HuH-7.5 (cell line): Measurements from ENCODE around the gene IDH3G.

Source experiments
- DNase-seq: peaks from one replicate; pipeline ENCODE4 v3.0.0; 2011; ENCODE audit warnings: low spot score

IDH3G gene

DNA sequence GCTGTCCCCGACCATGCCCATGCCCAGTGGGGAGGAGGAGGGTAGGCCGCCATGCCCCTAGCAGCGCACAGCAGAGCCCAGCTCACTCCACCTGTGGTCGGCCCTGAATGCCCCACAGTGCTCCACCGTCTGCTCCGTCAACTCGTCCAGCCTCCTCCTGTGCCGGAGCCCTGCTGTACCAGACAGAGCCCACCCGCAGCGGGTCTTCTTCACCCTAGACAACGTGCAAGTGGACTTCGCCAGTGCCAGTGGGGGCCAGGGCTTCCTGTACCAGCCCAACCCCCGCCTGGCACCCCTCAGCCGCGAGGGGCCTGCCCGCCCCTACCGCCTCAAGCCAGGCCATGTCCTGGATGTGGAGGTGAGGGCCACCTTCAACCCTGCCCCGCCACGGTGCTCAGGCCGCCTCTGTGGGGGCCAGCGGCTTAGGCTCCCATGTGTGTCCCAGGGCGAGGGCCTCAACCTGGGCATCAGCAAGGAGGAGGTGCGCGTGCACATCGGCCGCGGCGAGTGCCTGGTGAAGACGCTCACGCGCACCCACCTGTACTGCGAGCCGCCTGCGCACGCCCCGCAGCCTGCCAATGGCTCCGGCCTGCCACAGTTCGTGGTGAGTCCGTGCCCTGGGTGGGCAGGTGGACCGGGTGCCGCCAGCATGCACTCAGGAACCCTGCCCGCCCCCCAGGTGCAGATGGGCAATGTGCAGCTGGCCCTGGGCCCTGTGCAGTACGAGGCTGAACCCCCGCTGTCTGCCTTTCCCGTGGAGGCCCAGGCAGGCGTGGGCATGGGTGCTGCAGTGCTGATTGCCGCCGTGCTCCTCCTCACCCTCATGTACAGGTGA is 20.2 kb downstream of the IDH3G start:
- no peak for DNase-seq

DNA sequence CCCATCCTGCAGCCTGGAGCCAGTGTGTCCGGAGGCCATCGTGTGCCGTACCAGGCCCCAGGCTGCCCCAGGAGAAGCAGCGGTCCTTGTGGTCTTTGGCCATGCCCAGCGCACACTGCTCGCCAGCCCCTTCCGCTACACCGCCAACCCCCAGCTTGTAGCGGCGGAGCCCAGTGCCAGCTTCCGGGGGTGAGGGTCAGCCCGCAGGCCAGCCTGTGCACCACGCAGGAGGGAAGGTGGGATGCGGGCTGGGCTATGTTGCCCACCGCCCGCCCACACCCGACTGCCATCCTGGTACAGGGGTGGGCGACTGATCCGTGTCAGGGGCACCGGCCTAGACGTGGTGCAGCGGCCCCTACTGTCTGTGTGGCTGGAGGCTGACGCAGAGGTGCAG is 21.0 kb downstream of the IDH3G start:
- peak; percentile 5 for DNase-seq

DNA sequence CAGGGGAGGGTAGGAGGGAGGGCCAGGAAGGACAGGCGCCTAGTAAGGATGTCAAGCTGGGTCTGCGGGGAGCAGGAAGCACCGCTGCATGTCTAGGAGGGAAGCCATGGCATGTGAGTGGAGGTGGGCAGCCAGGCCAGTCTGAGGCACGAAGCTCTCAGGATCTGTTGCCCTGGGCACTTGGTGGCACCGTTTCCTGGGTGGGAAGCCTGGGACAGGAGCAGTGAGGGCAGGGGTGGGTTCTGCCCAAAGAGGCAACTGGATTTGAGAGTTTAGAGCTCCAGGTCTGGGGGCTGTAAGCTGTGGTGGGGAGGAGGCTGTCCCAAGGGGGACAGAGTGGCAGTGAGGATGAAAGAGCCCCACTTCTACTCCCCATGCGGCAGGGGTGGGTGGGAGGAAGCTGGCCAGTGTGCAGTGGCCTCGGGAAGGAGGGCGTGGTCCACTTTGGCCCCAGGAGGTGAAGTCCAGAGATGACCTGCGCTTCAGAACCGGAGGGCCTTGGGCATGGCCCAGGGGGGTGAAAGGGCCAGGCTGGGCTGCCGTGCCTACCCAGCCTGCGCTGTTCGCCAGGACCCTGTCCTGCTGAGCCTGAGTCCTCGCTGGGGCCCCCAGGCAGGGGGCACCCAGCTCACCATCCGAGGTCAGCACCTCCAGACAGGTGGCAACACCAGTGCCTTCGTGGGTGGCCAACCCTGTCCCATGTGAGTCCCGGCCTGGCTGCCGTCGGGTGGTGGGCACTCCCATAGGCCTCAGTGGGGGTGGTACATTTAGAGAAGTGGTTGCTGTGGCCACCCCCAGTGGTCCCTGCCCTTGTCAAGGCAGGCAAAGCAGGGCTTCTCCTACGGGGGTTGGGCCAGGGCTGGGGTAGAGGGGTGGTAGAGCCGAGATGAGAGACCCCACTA is 21.6 kb downstream of the IDH3G start:
- peak; percentile 1 for DNase-seq

DNA sequence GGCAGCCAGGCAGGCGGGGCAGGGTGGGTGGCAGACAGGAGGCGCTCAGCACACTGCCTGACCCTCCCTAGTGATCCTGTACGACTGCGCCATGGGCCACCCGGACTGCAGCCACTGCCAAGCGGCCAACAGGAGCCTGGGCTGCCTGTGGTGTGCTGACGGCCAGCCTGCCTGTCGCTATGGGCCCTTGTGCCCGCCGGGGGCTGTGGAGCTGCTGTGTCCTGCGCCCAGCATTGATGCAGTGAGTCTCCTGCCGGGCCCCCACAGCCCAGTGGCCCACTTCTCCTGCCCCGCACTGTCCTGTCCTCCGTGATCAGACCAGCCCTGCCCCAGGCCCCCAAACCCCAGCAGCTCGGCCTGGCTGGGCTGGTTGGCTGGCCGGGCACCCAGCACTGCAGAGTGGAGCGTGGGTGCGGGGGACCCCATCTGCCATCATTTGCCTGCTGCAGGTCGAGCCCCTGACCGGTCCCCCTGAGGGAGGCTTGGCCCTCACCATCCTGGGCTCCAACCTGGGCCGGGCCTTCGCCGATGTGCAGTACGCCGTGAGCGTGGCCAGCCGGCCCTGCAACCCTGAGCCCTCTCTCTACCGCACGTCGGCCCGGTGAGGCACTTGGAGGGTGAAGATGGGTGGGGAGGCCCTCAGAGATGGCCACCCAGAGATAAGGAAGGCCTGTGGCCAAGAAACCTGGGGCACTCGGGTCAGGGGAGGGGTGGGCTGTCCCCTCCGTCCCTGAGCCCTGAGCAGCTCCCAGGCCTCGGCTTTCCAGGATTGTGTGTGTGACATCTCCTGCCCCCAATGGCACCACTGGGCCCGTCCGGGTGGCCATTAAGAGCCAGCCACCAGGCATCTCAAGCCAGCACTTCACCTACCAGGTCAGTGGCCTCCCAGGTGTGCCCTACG is 22.5 kb downstream of the IDH3G start:
- DNase-seq, result peak; percentile 3

DNA sequence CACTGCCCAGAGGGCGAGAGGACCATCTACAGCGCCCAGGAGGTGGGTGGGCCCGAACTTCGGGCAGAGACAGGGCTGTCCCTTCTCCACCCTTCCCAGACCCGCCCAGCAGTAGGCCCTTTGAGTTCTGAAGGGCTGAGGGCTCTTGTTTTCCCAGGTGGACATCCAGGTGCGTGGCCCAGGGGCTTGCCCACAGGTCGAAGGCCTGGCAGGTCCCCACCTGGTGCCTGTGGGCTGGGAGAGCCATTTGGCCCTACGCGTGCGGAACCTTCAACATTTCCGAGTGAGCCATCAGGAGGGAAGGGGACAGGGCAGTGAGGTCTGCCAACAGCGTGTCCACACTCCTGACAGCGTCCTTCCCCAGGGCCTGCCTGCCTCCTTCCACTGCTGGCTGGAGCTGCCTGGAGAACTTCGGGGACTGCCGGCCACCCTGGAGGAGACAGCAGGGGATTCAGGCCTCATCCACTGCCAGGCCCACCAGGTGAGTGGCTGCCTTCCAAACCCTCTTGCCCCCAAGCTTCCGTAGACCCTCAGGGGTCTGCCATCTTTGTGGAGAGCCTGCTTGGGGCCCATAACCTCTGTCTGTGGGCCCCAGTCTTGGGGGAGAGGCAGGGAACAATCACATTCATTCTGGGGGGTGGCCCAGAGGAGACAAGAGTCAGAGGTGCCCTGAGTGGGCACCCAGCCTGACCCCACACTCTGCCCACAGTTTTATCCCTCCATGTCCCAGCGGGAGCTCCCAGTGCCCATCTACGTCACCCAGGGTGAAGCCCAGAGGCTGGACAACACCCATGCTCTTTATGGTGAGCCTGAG is 23.4 kb downstream of the IDH3G start:
- DNase-seq, result peak; percentile 4

DNA sequence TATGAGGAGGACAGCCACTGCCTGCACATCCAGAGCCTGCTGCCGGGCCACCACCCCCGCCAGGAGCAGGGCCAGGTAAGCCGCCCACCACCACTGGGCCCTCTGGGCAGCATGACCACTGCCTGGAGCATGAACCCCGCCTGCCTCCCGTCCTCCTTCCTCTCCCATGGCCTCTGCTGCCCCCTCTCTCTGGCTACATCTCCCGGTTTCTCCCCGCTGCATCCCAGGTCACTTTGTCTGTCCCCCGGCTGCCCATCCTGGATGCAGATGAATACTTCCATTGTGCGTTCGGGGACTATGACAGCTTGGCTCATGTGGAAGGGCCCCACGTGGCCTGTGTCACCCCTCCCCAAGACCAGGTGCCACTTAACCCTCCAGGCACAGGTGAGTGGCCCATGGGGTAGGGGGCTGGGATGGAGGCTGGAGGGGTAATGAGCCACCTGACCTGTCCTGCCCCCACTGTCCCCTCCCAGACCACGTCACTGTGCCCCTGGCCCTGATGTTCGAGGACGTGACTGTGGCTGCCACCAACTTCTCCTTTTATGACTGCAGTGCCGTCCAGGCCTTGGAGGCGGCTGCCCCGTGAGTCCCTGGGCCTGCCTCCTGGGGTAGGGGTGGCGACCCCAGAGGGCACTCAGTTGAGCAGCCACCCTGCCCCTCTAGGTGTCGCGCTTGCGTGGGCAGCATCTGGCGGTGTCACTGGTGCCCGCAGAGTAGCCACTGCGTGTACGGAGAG is 24.1 kb downstream of the IDH3G start:
- DNase-seq, result peak; percentile 4

DNA sequence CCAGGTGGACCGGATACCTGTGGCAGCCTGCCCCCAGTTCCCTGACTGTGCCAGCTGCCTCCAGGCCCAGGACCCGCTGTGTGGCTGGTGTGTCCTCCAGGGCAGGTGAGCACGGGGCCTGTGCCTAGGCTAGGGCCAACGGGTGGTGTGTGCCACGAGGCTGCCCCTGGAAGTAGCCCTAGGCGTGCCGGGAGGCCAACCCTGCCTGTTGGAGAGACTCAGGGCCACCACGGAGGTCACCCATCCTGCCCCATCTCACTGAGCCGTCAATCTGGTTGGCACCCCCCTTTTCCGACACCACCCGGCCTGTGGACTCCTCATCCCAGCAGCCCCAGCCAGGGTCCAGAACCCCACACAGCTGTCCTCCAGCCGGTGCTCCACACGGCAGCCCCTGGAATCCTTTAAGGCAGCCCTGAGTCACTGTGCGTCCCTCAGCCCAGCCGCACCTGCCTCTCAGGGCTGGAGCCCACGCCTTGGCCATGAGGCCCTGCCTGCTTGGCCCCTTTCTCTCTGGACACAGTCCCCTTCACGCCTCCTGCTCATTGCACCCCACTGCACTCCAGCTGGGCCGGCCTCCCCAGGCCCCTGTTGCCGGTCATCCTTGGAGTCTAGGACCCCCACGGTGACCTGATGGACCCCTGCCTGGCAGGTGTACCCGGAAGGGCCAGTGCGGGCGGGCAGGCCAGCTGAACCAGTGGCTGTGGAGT is 24.9 kb downstream of the IDH3G start:
- DNase-seq, result no peak

DNA sequence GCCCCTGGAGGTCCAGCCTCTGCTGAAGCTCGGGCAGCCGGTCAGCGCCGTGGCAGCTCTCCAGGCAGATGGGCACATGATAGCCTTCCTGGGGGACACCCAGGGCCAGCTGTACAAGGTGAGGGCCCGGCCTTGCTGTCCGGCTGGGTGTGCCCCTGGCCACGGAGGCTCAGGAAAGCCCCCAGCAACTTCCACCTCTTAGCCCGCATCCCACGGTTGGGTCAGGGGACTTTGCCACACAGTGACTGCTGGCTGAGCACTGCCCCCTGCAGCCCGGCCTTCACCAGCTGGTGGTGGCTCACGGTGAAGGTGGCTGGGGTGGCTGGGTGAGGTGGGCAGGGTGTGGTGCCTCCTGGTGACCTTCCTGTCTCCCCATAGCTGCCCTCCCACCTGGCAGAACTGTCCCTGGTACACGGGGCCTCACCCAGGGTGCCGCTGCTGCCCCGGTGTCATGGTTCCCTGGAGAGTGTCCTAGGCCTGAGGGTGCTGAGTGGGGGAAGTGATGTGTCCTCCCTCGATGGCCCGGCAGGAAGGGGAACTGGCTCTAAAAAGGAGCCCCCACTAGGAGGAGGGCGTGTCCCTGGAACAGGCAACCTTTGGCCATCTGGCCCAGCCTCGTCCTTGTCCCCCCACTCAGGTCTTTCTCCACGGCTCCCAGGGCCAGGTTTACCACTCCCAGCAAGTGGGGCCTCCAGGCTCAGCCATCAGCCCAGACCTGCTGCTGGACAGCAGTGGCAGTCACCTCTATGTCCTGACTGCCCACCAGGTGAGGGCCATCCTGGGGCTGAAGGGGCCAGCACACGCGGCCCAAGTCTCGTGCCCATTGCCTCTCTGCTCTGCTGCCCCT is 25.6 kb downstream of the IDH3G start:
- DNase-seq, result no peak

DNA sequence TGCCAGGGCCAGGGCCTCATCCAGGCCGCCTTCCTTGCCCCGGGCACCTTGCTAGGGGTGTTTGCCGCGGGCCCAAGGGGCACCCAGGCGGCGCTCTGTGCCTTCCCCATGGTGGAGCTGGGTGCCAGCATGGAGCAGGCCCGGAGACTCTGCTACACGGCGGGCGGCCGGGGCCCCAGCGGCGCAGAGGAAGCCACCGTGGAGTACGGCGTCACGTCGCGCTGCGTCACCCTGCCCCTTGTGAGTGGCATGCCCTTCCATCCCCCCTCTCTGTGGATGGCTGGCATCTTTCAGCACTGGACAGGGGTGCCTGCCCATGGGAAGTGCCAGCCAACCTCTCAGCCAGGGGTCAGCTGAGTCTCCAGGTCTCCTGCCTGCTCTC is 26.5 kb downstream of the IDH3G start:
- DNase-seq, result no peak

DNA sequence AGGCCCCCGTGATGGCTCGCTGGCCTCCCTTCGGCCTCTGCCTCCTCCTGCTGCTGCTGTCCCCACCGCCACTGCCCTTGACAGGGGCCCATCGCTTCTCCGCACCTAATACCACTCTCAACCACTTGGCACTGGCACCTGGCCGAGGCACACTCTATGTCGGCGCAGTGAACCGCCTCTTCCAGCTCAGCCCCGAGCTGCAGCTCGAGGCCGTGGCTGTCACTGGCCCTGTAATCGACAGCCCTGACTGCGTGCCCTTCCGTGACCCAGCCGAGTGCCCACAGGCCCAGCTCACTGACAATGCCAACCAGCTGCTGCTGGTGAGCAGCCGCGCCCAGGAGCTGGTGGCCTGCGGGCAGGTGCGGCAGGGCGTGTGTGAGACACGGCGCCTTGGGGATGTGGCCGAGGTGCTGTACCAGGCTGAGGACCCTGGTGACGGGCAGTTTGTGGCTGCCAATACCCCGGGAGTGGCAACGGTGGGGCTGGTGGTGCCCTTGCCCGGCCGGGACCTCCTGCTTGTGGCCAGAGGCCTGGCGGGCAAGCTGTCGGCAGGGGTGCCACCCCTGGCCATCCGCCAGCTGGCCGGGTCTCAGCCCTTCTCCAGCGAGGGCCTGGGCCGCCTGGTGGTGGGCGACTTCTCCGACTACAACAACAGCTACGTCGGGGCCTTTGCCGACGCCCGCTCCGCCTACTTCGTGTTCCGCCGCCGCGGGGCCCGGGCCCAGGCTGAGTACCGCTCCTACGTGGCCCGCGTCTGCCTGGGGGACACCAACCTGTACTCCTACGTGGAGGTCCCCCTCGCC is 27.1 kb downstream of the IDH3G start:
- no peak for DNase-seq

DNA sequence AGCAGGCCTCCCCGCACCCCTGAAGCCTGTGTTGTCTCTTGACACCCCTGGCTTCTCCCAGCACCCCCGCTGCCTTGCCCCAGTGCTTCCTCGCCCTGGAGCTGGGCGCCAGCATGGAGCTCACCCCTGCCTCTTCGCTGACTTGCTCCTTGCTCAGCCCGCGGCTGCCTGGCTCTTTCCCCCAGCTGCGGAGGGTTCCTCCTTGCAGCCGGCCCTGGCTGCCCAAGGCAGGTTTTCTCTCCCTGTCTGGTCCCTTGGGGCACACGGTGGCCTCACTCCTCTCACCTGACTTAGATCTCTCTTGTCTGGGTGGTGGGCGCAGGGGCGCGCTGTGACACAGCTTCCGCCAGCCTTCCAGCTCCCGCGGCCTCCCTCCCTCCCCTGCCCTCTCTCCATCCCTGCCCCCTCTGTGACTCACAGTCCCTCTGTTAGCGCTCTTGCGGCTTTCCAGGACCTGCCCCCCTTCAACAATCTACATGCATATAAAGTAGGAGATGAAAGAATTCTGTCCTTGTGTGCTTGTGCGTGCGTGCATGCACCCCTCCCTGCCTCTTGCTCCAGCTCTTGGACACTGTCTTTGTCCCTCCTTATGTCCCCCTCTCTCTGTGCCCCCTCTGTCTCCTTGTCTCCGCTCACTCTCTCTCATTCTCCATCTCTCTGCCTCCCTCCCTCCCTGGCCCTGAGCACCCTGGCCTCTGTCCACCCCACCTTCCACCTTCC is 27.9 kb downstream of the IDH3G start:
- no peak for DNase-seq

DNA sequence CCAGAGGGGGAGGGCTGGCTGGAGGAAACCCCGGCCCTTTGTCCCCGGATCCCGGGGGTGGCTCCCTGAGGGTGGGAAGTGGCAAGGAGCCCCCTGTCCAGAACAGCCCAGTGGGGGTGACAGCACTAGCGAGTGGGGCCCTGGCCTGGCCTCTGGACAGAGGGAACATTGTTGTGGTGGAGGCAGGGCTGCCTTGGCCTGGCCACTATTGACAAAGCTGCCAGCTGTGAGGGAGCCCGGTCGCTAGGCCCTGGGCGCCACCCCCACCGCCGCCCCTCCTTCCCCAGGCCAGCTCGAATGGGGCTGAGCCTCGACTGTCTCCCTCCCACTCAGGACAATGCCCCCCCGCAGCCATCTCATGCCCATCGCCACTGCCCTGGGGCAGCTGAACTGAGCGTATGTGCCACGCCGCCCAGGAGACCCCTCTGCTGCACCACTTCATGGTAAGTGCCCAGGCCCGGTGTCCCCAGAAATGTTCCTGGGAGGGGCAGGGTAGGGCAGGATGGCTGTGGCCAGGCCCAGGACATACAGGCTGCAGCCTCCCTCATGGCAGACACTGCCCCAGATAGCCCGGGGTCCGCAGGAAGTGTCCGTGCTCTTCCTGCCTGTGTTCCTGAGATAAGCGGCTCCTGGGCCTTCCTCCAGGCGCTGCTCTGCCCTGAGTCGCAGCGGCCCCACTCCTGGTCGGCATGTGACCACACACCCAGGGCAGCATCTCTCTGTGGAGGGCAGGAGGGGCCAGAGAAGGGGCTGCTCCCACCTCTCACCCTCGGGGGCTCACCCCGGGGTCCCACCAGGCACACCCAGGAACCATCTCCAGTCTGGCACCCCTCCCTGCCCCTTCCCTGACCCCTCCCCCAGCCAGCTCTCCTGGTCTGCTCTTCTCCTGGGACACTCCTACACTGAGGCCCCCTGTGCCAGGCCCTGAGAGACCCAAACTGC is 28.8 kb downstream of the IDH3G start:
- peak; percentile 4 for DNase-seq

DNA sequence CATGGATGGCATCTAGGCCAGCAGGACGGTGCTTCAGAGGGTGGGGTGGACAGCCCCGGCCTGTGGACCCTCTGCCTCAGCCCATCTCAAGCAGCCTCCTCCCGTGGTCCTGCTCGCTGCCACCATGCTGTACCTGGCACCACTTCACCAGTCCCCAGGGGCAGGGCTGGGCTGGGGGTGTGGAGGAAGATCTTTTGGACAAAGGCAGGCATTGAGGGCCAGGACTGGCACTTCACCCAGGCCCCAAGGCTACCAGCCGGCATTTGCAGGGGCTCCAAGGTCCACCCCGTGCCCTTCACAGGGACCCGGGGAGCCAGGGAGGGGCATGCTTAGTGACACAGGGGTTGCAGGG is 29.4 kb downstream of the IDH3G start:
- DNase-seq, result no peak

DNA sequence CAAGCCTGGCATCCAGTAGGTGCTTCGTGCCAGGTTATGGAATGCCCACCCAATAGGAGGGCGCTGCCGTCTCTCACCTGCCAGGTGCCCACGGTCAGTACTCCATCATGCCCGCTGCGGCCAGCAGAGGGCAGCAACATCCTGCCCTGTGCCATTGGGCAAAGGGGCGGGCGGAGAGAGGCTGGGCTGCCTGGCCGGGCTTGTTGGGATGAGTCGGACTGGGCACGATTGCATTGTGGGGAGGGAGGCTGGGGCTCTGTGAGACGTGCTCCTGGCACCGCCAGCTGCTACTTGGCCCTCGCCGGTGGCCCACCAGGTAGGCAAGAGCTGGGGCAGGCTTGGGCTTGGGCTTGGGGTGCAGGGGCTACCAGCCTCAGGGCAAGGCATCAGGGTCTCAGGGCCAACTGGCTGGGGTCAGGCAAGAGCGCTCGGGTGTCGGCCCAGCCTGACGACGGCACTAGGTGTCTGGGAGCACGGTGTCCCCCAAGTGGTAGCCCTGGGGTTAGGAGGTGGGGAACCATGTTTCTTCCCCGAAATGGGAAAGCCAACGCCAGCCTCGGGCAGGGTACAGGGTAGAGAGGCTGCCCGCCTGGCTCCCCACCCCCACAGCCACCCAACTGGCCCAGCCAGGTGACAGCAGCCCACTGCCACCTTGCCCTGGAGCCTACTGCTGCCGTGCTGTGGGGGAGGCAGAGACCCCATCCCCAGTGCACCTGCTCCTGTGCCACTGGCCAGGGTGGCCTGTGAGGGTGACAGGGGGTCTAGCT is 30.0 kb downstream of the IDH3G start, which contains the start of gene PLXNB3:
Gene PLXNB3 (plus strand): TSS at position 261 of the 767 bp plus-strand sequence. CDS start 1,287 bp downstream, outside the sequence.
- peak; percentile 70 for DNase-seq

DNA sequence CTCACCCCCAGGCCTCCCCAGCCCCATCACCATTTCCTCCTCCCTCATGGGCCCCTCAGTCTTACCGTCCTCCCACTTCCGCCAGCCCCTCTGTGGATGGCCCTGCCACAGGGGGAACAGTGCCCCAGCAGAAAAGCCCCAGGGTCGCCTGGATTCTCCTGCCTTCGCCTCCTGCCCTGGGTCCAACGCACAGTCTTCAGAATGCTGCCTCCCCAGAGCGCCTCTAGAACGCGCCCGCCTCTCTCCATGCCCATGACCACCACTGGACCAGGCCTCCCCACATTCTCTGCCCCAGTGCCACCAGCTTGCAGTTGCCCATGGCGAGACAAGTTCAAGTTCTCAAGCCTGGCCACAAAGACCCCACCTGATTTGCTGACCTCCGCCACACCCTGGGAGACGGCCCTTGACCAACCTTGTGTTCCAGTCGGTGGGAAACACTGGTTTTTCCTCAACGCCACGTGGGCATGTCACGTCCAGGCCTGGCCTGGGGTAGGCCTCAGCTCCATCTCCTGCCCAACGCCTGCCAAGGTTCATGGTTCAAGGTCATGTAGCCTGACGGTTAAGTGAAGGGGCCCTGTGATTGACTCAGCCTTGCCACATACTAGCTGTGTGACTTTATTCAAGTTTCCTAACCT is 30.8 kb downstream of the IDH3G start:
- no peak for DNase-seq
